ENCODE measurements around the gene TRIM42. TPM values are rescaled to one million over a fixed set of nuclear protein-coding genes. Genes with fewer than 3 reads are reported as not detected.

TRIM42 gene
- not detected in 2 replicates for total RNA-seq

DNA sequence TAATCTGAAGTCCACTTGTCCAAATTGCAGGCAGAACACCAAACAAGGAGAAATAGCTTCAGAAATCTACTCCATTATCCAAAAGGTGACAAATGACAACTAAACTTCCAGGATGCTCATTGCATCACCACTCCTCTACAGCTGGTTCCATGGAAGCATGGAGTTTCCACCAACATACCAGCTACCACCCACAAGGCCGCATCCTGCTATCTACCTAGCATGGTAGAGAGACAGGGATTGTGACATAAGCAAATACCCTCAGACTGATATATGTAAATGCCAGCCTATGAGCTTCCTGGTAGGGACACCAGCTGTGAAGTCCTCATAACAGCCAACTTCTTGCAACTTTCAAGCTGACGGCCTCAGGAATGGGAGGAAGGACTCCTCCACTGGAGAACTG is at the start of gene TRIM42:
TRIM42 (plus strand) TSS at position 301 of the 400 bp plus-strand sequence. CDS start 166 bp downstream, outside the sequence.

All from cardiac ventricle fibroblast (primary cell).